WTC11 (cell line): ENCODE results near the gene SERPINB6. TPM values are rescaled to one million over a fixed set of nuclear protein-coding genes. Genes with fewer than 3 reads are reported as not detected.

Experiments
- ATAC-seq: fragments of 200-7000 bp; cut with Tn5 transposase; 2 replicates; pipeline ENCODE4 v1.10.0; 2021; ENCODE audit warnings: mild to moderate bottlenecking, moderate library complexity
- CTCF ChIA-PET: fragments of 300-600 bp; sonication (Branson Sonifier 250); formaldehyde crosslinking; loops from one replicate; lab custom pipeline; 2021; ENCODE audit warnings: antibody characterized with exemption; lab: Charles Lee
- POLR2A ChIA-PET: fragments of 350-600 bp; sonication (Branson Sonifier 250); formaldehyde crosslinking; loops from one replicate; lab custom pipeline; 2021; ENCODE audit warnings: antibody characterized with exemption; lab: Charles Lee
- DNase-seq: peaks from one replicate; pipeline ENCODE4 v3.0.0; 2021; ENCODE audit warnings: low spot score
- H3K27ac Mint-ChIP-seq: 2 replicates; pipeline ENCODE4 v1.8.0; 2021; ENCODE audit warnings: mixed read lengths
- H3K27me3 Mint-ChIP-seq: 2 replicates; pipeline ENCODE4 v1.8.0; 2021; ENCODE audit warnings: low read depth, mild to moderate bottlenecking, moderate library complexity, mixed read lengths
- H3K36me3 Mint-ChIP-seq: 2 replicates; pipeline ENCODE4 v1.8.0; 2021; ENCODE audit warnings: mixed read lengths
- H3K4me1 Mint-ChIP-seq: 2 replicates; pipeline ENCODE4 v1.8.0; 2022; ENCODE audit warnings: mixed read lengths
- H3K4me3 Mint-ChIP-seq: 2 replicates; pipeline ENCODE4 v1.8.0; 2021; ENCODE audit warnings: mild to moderate bottlenecking, moderate library complexity, mixed read lengths
- H3K9me3 Mint-ChIP-seq: 2 replicates; pipeline ENCODE4 v1.8.0; 2021; ENCODE audit warnings: mixed read lengths
- AFF4 ChIP-seq: sonication (generic); formaldehyde crosslinking; IDR thresholded peaks from 2 replicates; pipeline ENCODE4 v1.8.1; 2023; ENCODE audit warnings: mild to moderate bottlenecking, missing genetic modification reagents, borderline replicate concordance
- AR ChIP-seq: fragments of 250-450 bp; sonication (Bioruptor Pico); IDR thresholded peaks from 2 replicates; pipeline ENCODE4 v1.9.0; 2021; ENCODE audit warnings: mild to moderate bottlenecking
- ATF3 ChIP-seq: sonication (generic); formaldehyde crosslinking; conservative IDR thresholded peaks from 2 replicates; pipeline ENCODE4 v1.8.1; 2022; ENCODE audit warnings: mild to moderate bottlenecking, missing genetic modification reagents
- CBFB ChIP-seq: sonication (generic); formaldehyde crosslinking; IDR thresholded peaks from 2 replicates; pipeline ENCODE4 v1.8.1; 2022; ENCODE audit warnings: mild to moderate bottlenecking, low read depth, missing genetic modification reagents
- CTCF ChIP-seq: fragments of 200-600 bp; IDR thresholded peaks from 2 replicates; pipeline ENCODE4 v1.8.0; 2022; ENCODE audit warnings: antibody characterized with exemption
- E2F1 ChIP-seq: sonication (generic); formaldehyde crosslinking; IDR thresholded peaks from 2 replicates; pipeline ENCODE4 v1.8.0; 2022; ENCODE audit warnings: mild to moderate bottlenecking, missing genetic modification reagents
- E2F4 ChIP-seq: sonication (generic); formaldehyde crosslinking; IDR thresholded peaks from 2 replicates; pipeline ENCODE4 v1.8.1; 2022; ENCODE audit warnings: low read depth, mild to moderate bottlenecking, moderate library complexity, missing genetic modification reagents, borderline replicate concordance
- ELF4 ChIP-seq: sonication (generic); formaldehyde crosslinking; IDR thresholded peaks from 2 replicates; pipeline ENCODE4 v1.8.1; 2022; ENCODE audit warnings: low read depth, mild to moderate bottlenecking, moderate library complexity, missing genetic modification reagents
- MLX ChIP-seq: sonication (generic); formaldehyde crosslinking; IDR thresholded peaks from 2 replicates; pipeline ENCODE4 v1.8.1; 2023; ENCODE audit warnings: mild to moderate bottlenecking, missing genetic modification reagents, moderate library complexity
- NFE2L1 ChIP-seq: sonication (generic); formaldehyde crosslinking; IDR thresholded peaks from 2 replicates; pipeline ENCODE4 v1.8.1; 2023; ENCODE audit warnings: missing genetic modification reagents
- NR1H2 ChIP-seq: sonication (generic); formaldehyde crosslinking; IDR thresholded peaks from 2 replicates; pipeline ENCODE4 v1.9.0; 2021; ENCODE audit warnings: mild to moderate bottlenecking, moderate library complexity, missing genetic modification reagents
- PREB ChIP-seq: sonication (generic); formaldehyde crosslinking; IDR thresholded peaks from 2 replicates; pipeline ENCODE4 v1.8.1; 2022; ENCODE audit warnings: mild to moderate bottlenecking, missing genetic modification reagents, moderate library complexity, borderline replicate concordance
- PRRX2 ChIP-seq: fragments of 250-450 bp; sonication (Bioruptor Pico); IDR thresholded peaks from 2 replicates; pipeline ENCODE4 v1.8.0; 2021; ENCODE audit warnings: mild to moderate bottlenecking
- SOX15 ChIP-seq: fragments of 250-450 bp; sonication (Bioruptor Pico); IDR thresholded peaks from 2 replicates; pipeline ENCODE4 v1.9.0; 2021; ENCODE audit warnings: mild to moderate bottlenecking
- TP53 ChIP-seq: sonication (generic); formaldehyde crosslinking; IDR thresholded peaks from 2 replicates; pipeline ENCODE4 v1.8.1; 2023; ENCODE audit warnings: mild to moderate bottlenecking, missing genetic modification reagents
- USF2 ChIP-seq: sonication (generic); formaldehyde crosslinking; IDR thresholded peaks from 2 replicates; pipeline ENCODE4 v1.8.1; 2023; ENCODE audit warnings: mild to moderate bottlenecking, missing genetic modification reagents, moderate library complexity
- ZNF232 ChIP-seq: sonication (generic); formaldehyde crosslinking; IDR thresholded peaks from 2 replicates; pipeline ENCODE4 v1.8.0; 2022; ENCODE audit warnings: mild to moderate bottlenecking, missing genetic modification reagents
- ZNF671 ChIP-seq: fragments of 250-450 bp; sonication (Bioruptor Pico); IDR thresholded peaks from 2 replicates; pipeline ENCODE4 v1.8.0; 2021; ENCODE audit warnings: mild to moderate bottlenecking
- total RNA-seq: library from RNA; stranded (reverse); gene quantifications from 3 replicates; pipeline ENCODE4 v1.2.3, GENCODE V29; 2021

Gene SERPINB6
- total RNA-seq, 1 experiment from 2014 or later: 28.0 TPM

- Mint-ChIP-seq H3K27ac (no peak overlapping the region; the same call in 1 of the 2 replicates), H3K4me1 (peaks cover 75% of the 10 kb centered on the region), H3K9me3 (peaks cover 9% of the 10 kb centered on the region), H3K36me3 (peaks cover 8% of the 10 kb centered on the region), H3K4me3 (no peak overlapping the region), H3K27me3 (peaks cover 8% of the 10 kb centered on the region)
- DNase-seq (no peak), ATAC-seq (no peak)
- CTCF ChIA-PET: interaction anchor here (0.9 to 2.1 kb wide), 7 partner anchors 12 to 129 kb away, joined by 3 to 14 read pairs (median 7); no protein-coding TSS in a partner anchor
- POLR2A ChIA-PET: interaction anchor here (1.2 kb wide), 1 partner anchor 62 kb away, joined by 3 read pairs; no protein-coding TSS in a partner anchor
- TF ChIP-seq PRRX2 (CRISPR knock-in tag) (no peak), PREB (CRISPR knock-in tag) (no peak), ATF3 (CRISPR knock-in tag) (no peak), ZNF232 (no peak), CBFB (CRISPR knock-in tag) (no peak), NR1H2 (CRISPR knock-in tag) (no peak), MLX (CRISPR knock-in tag) (no peak), TP53 (no peak), AR (CRISPR knock-in tag) (no peak), ELF4 (no peak), E2F4 (CRISPR knock-in tag) (no peak), ZNF671 (no peak), AFF4 (CRISPR knock-in tag) (no peak)
Measured at GRCh38 chr6:2919886-2920285, 51.5 kb downstream of the SERPINB6 start.

GRCh38 chr6:2919401-2919800 lies 52.0 kb downstream of the SERPINB6 start:
- H3K9me3 Mint-ChIP-seq: peaks cover 9% of the 10 kb centered on the region
- POLR2A ChIA-PET: no interaction called here
- H3K36me3 Mint-ChIP-seq: peaks cover 8% of the 10 kb centered on the region
- ATAC-seq (no peak), DNase-seq (no peak)
- H3K4me1 Mint-ChIP-seq: peaks cover 73% of the 10 kb centered on the region
- H3K27ac Mint-ChIP-seq: no peak overlapping the region; the same call in 1 of the 2 replicates
- CTCF ChIA-PET: interaction anchor here (0.9 to 2.0 kb wide), 2 partner anchors 33 to 44 kb away, joined by 3 to 14 read pairs; no protein-coding TSS in a partner anchor
- no peak overlapping the region for H3K4me3 Mint-ChIP-seq
- H3K27me3 Mint-ChIP-seq: peaks cover 8% of the 10 kb centered on the region
- TF ChIP-seq E2F1: no peak
- no peak for TF ChIP-seq NFE2L1 (CRISPR knock-in tag)
- TF ChIP-seq SOX15: no peak
- TF ChIP-seq USF2 (CRISPR knock-in tag): no peak
- no peak for TF ChIP-seq CTCF
